Neuronal stem cell (in vitro differentiated cells): ENCODE data around the gene KLK10.

ENCODE experiments used
- DNase-seq: peaks from one replicate; pipeline ENCODE4 v3.0.0-alpha.2; 2013; ENCODE audit warnings: low spot score
- H2AFZ ChIP-seq: one replicate; pipeline ENCODE4 v1.6.1; 2013; ENCODE audit warnings: mild to moderate bottlenecking, low read length, inconsistent platforms
- H2AK5ac ChIP-seq: 2 replicates; pipeline ENCODE4 v1.6.1; 2013; ENCODE audit warnings: low read depth, mild to moderate bottlenecking, inconsistent platforms, low read length, moderate library complexity, mixed read lengths
- H2BK120ac ChIP-seq: 2 replicates; pipeline ENCODE4 v1.6.1; 2013; ENCODE audit warnings: low read depth, mild to moderate bottlenecking, inconsistent platforms, low read length, moderate library complexity, mixed read lengths
- H2BK12ac ChIP-seq: one replicate; pipeline ENCODE4 v1.6.1; 2013; ENCODE audit warnings: low read length, inconsistent platforms
- H2BK15ac ChIP-seq: 2 replicates; pipeline ENCODE4 v1.6.1; 2013; ENCODE audit warnings: mild to moderate bottlenecking, low read length, inconsistent platforms, mixed read lengths
- H2BK5ac ChIP-seq: one replicate; pipeline ENCODE4 v1.6.1; 2013; ENCODE audit warnings: inconsistent platforms, mild to moderate bottlenecking, low read length, moderate library complexity
- H3K14ac ChIP-seq: one replicate; pipeline ENCODE4 v1.6.1; 2013; ENCODE audit warnings: low read length, inconsistent platforms
- H3K18ac ChIP-seq: 2 replicates; pipeline ENCODE4 v1.6.1; 2013; ENCODE audit warnings: low read length, inconsistent platforms
- H3K23ac ChIP-seq: 2 replicates; pipeline ENCODE4 v1.6.1; 2013; ENCODE audit warnings: low read depth, mild to moderate bottlenecking, mixed read lengths, low read length, inconsistent platforms; ENCODE audit not compliant: poor library complexity
- H3K27ac ChIP-seq: replicated peaks from 3 replicates; pipeline ENCODE4 v1.5.1; 2013; ENCODE audit warnings: low read length, inconsistent platforms
- H3K27me3 ChIP-seq, 3 experiments: 2 replicates each; pipeline ENCODE4 v1.6.1; 2013; ENCODE audit warnings: low read length in 3 of 3, mild to moderate bottlenecking in 2 of 3, inconsistent platforms in 1 of 3, low read depth in 1 of 3, mixed read lengths in 1 of 3, moderate library complexity in 1 of 3; ENCODE audit not compliant: control insufficient read depth in 3 of 3, insufficient read depth in 3 of 3
- H3K36me3 ChIP-seq, 2 donors: replicated peaks in 1 of 2; 2 replicates each; pipeline ENCODE4 v1.6.1; 2013; ENCODE audit warnings: low read length in 2 of 2; ENCODE audit not compliant: control insufficient read depth in 2 of 2, insufficient read depth in 2 of 2
- H3K4ac ChIP-seq: 2 replicates; pipeline ENCODE4 v1.6.1; 2013; ENCODE audit warnings: inconsistent platforms, mild to moderate bottlenecking, low read length, moderate library complexity
- H3K4me1 ChIP-seq, 2 donors: 1 replicate in 1 of 2; 2 replicates in 1 of 2; pipeline ENCODE4 v1.6.1; 2013; ENCODE audit warnings: low read length in 2 of 2, low read depth in 1 of 2; ENCODE audit not compliant: control insufficient read depth in 2 of 2, insufficient read depth in 1 of 2
- H3K4me2 ChIP-seq: one replicate; pipeline ENCODE4 v1.6.1; 2013; ENCODE audit warnings: mild to moderate bottlenecking, low read length, inconsistent platforms; ENCODE audit not compliant: insufficient read depth, poor library complexity, severe bottlenecking
- H3K4me3 ChIP-seq, 2 donors: 2 replicates each; pipeline ENCODE4 v1.5.1; 2013; ENCODE audit warnings: low read length in 2 of 2, mild to moderate bottlenecking in 2 of 2, inconsistent platforms in 1 of 2, moderate library complexity in 1 of 2
- H3K79me1 ChIP-seq: one replicate; pipeline ENCODE4 v1.6.1; 2013; ENCODE audit warnings: low read depth, mild to moderate bottlenecking, inconsistent platforms, low read length, moderate library complexity
- H3K9ac ChIP-seq: one replicate; pipeline ENCODE4 v1.6.1; 2013; ENCODE audit warnings: mild to moderate bottlenecking, low read depth, low read length, inconsistent platforms; ENCODE audit not compliant: poor library complexity
- H3K9me3 ChIP-seq, 2 donors: replicated peaks in 1 of 2; 2 replicates each; pipeline versions ENCODE3 to v1.6.1; 2013; ENCODE audit warnings: low read length in 2 of 2, mild to moderate bottlenecking in 2 of 2, inconsistent platforms in 1 of 2, low read depth in 1 of 2, mixed read lengths in 1 of 2, moderate library complexity in 1 of 2; ENCODE audit not compliant: control insufficient read depth in 2 of 2, insufficient read depth in 1 of 2
- H4K8ac ChIP-seq: one replicate; pipeline ENCODE4 v1.6.1; 2013; ENCODE audit warnings: low read depth, mild to moderate bottlenecking, inconsistent platforms, low read length, moderate library complexity
- H4K91ac ChIP-seq: one replicate; pipeline ENCODE4 v1.6.1; 2013; ENCODE audit warnings: low read length, low read depth, mild to moderate bottlenecking, inconsistent platforms; ENCODE audit not compliant: poor library complexity
- WGBS, 2 donors: extraction: QIAGEN DNeasy Blood & Tissue Kit; methylation state at CpG; one replicate each; pipeline ENCODE4 v1.1.7; 2013; ENCODE audit warnings: missing lambda C conversion rate in 2 of 2, mixed read lengths in 1 of 2; ENCODE audit not compliant: insufficient read length in 2 of 2, insufficient replicate concordance in 1 of 2; ENCODE audit errors: extremely low coverage in 2 of 2; 5-methylcytosine and 5-hydroxymethylcytosine counted together

KLK10 gene

GRCh38 chr19:51059715-51060114 lies 40.2 kb upstream of the KLK10 start:
- peaks cover 0 to 8% (median 5%) of the 10 kb centered on the region in 3 experiments for H3K27me3 ChIP-seq
- H3K27ac ChIP-seq: no peak overlapping the region
- no peak overlapping the region for H3K18ac ChIP-seq
- no CpG with 5 or more reads among the region's 7 CpGs for WGBS, 2 donors
- H3K36me3 ChIP-seq: no peaks in the 10 kb centered on the region
- no peak overlapping the region for H2BK12ac ChIP-seq
- H3K23ac ChIP-seq: no peak overlapping the region
- H4K8ac ChIP-seq: no peak overlapping the region
- no peak overlapping the region for H2AFZ ChIP-seq
- H3K4me3 ChIP-seq: no peak overlapping the region
- no peak overlapping the region for H2BK15ac ChIP-seq
- no peak overlapping the region for H2BK5ac ChIP-seq
- no peak overlapping the region for H2BK120ac ChIP-seq
- no peaks in the 10 kb centered on the region for H3K79me1 ChIP-seq
- H3K4ac ChIP-seq: no peak overlapping the region
- no peak overlapping the region for H4K91ac ChIP-seq
- no peak overlapping the region for H3K14ac ChIP-seq
- H2AK5ac ChIP-seq: no peak overlapping the region
- no peaks in the 10 kb centered on the region for H3K4me1 ChIP-seq
- H3K9ac ChIP-seq: no peak overlapping the region
- no peak for DNase-seq
- no peak overlapping the region for H3K4me2 ChIP-seq
- H3K9me3 ChIP-seq: no peaks in the 10 kb centered on the region

- H3K27ac ChIP-seq: no peak overlapping the region
- no peak for DNase-seq
- H2AK5ac ChIP-seq: no peak overlapping the region
- no peak overlapping the region for H4K91ac ChIP-seq
- no peak overlapping the region for H2BK120ac ChIP-seq
- no peak overlapping the region for H3K14ac ChIP-seq
- H2BK5ac ChIP-seq: no peak overlapping the region
- no peaks in the 10 kb centered on the region for H3K36me3 ChIP-seq
- no peak overlapping the region for H2AFZ ChIP-seq
- H3K27me3 ChIP-seq: peaks cover 0 to 19% (median 0%) of the 10 kb centered on the region in 3 experiments
- no peak overlapping the region for H3K23ac ChIP-seq
- H3K4me3 ChIP-seq: no peak overlapping the region
- H3K4ac ChIP-seq: no peak overlapping the region
- no peak overlapping the region for H4K8ac ChIP-seq
- H3K9me3 ChIP-seq: no peaks in the 10 kb centered on the region
- H3K18ac ChIP-seq: no peak overlapping the region
- no peaks in the 10 kb centered on the region for H3K4me1 ChIP-seq
- H3K9ac ChIP-seq: no peak overlapping the region
- no peaks in the 10 kb centered on the region for H3K79me1 ChIP-seq
- no peak overlapping the region for H2BK15ac ChIP-seq
- no peak overlapping the region for H2BK12ac ChIP-seq
- H3K4me2 ChIP-seq: no peak overlapping the region
These were observed 36.4 kb upstream of the KLK10 start for GRCh38 chr19:51055866-51056265.

GRCh38 chr19:51047031-51047335 lies 27.5 kb upstream of the KLK10 start:
- H3K4me1 ChIP-seq: peaks cover 0 to 3% of the 10 kb centered on the region in 2 donors
- no peak overlapping the region for H3K14ac ChIP-seq
- no peak overlapping the region for H3K4ac ChIP-seq
- no peaks in the 10 kb centered on the region for H3K36me3 ChIP-seq
- no peak overlapping the region for H4K8ac ChIP-seq
- H3K27me3 ChIP-seq: no peaks in the 10 kb centered on the region
- no peak overlapping the region for H2AK5ac ChIP-seq
- H3K9me3 ChIP-seq: no peaks in the 10 kb centered on the region
- no peak overlapping the region for H3K4me3 ChIP-seq
- no peak for DNase-seq
- no peaks in the 10 kb centered on the region for H3K79me1 ChIP-seq
- no peak overlapping the region for H2BK15ac ChIP-seq
- H4K91ac ChIP-seq: no peak overlapping the region
- no peak overlapping the region for H3K23ac ChIP-seq
- no peak overlapping the region for H2BK5ac ChIP-seq
- H3K4me2 ChIP-seq: no peak overlapping the region
- no peak overlapping the region for H3K9ac ChIP-seq
- no peak overlapping the region for H3K18ac ChIP-seq
- H2BK120ac ChIP-seq: no peak overlapping the region
- no peak overlapping the region for H3K27ac ChIP-seq
- no peak overlapping the region for H2BK12ac ChIP-seq
- no peak overlapping the region for H2AFZ ChIP-seq
- no CpG with 5 or more reads among the region's 4 CpGs for WGBS, 2 donors

- no peak overlapping the region for H2AFZ ChIP-seq
- H2BK12ac ChIP-seq: no peak overlapping the region
- DNase-seq: no peak
- no peak overlapping the region for H3K14ac ChIP-seq
- H2BK5ac ChIP-seq: no peak overlapping the region
- H2BK15ac ChIP-seq: no peak overlapping the region
- no peak overlapping the region for H3K18ac ChIP-seq
- no peaks in the 10 kb centered on the region for H3K9me3 ChIP-seq
- H4K8ac ChIP-seq: no peak overlapping the region
- no peak overlapping the region for H2BK120ac ChIP-seq
- no peak overlapping the region for H4K91ac ChIP-seq
- H3K23ac ChIP-seq: no peak overlapping the region
- no peak overlapping the region for H3K9ac ChIP-seq
- H3K36me3 ChIP-seq: no peaks in the 10 kb centered on the region
- no peak overlapping the region for H2AK5ac ChIP-seq
- H3K27ac ChIP-seq: no peak overlapping the region
- H3K27me3 ChIP-seq: no peaks in the 10 kb centered on the region
- peaks cover 0 to 3% of the 10 kb centered on the region in 2 donors for H3K4me1 ChIP-seq
- H3K4me2 ChIP-seq: no peak overlapping the region
- no peak overlapping the region for H3K4me3 ChIP-seq
- no peak overlapping the region for H3K4ac ChIP-seq
- H3K79me1 ChIP-seq: no peaks in the 10 kb centered on the region
- WGBS, 2 donors: no CpG with 5 or more reads among the region's 11 CpGs
These were observed 24.8 kb upstream of the KLK10 start for GRCh38 chr19:51044327-51044726.
